Measurements from ENCODE around the gene KRTAP10-4.

DNA sequence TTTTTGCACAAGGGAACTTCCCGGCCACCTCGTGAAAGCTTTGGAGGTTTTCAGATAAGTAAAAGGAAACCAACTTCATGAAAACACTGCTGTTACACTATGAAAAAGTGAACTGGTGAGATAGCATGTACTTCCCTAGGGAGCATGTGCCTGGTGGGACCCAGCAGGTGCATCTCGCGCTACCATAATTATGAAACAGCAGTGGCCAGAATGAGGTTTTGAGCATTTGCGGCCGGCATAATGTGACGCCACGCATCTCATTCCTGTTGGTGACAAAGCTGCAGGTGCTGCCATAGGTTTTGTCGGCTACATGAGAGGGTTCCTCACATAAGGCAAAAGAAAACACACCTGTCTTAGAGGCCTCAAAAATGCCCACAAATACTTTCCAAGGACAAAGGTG lies 16.6 kb upstream of the KRTAP10-4 start:
- TF ChIP-seq, protein P1, sequence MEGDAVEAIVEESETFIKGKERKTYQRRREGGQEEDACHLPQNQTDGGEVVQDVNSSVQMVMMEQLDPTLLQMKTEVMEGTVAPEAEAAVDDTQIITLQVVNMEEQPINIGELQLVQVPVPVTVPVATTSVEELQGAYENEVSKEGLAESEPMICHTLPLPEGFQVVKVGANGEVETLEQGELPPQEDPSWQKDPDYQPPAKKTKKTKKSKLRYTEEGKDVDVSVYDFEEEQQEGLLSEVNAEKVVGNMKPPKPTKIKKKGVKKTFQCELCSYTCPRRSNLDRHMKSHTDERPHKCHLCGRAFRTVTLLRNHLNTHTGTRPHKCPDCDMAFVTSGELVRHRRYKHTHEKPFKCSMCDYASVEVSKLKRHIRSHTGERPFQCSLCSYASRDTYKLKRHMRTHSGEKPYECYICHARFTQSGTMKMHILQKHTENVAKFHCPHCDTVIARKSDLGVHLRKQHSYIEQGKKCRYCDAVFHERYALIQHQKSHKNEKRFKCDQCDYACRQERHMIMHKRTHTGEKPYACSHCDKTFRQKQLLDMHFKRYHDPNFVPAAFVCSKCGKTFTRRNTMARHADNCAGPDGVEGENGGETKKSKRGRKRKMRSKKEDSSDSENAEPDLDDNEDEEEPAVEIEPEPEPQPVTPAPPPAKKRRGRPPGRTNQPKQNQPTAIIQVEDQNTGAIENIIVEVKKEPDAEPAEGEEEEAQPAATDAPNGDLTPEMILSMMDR (IDR thresholded peaks at IDR 0.05), result no peak
- no peak for TF ChIP-seq EP300 (IDR thresholded peaks at IDR 0.05)
